ENCODE data around the gene SPTB. TPM values are rescaled to one million over a fixed set of nuclear protein-coding genes. Genes with fewer than 3 reads are reported as not detected.

Gene SPTB
- total RNA-seq, 1 donor from 2014 or later: 0.98 TPM

GRCh38 chr14:64753999-64754398, 125.7 kb downstream of the SPTB start:
- no peaks in the 10 kb centered on the region for H3K36me3 ChIP-seq
- peaks cover 17% of the 10 kb centered on the region for H3K4me1 ChIP-seq
- H3K27me3 ChIP-seq: no peaks in the 10 kb centered on the region
- no peak for TF ChIP-seq POLR2AphosphoS5 (IDR thresholded peaks at IDR 0.05; ENCODE audit: insufficient read depth in 1 of 2, low read depth in 1 of 2)
- no peak for TF ChIP-seq POLR2A (IDR thresholded peaks at IDR 0.05)
- no peak for TF ChIP-seq CTCF (IDR thresholded peaks at IDR 0.05)
- H3K4me3 ChIP-seq: no peak overlapping the region
- no peak overlapping the region for H3K27ac ChIP-seq
- no peaks in the 10 kb centered on the region for H3K9me3 ChIP-seq
- intact Hi-C loops (cut with DNase I): no loop called here
- no peak for DNase-seq (ENCODE audit: extremely low spot score in 2 of 2)

GRCh38 chr14:64753374-64753773, 126.3 kb downstream of the SPTB start:
- no peak for DNase-seq (ENCODE audit: extremely low spot score in 2 of 2)
- Histone ChIP-seq H3K4me3 (no peak overlapping the region), H3K27me3 (no peaks in the 10 kb centered on the region), H3K4me1 (peaks cover 10% of the 10 kb centered on the region), H3K27ac (no peak overlapping the region), H3K9me3 (no peaks in the 10 kb centered on the region), H3K36me3 (no peaks in the 10 kb centered on the region)
- intact Hi-C loops (cut with DNase I): no loop called here
- TF ChIP-seq POLR2A (IDR thresholded peaks at IDR 0.05): no peak
- no peak for TF ChIP-seq POLR2AphosphoS5 (IDR thresholded peaks at IDR 0.05; ENCODE audit: insufficient read depth in 1 of 2, low read depth in 1 of 2)
- TF ChIP-seq CTCF (IDR thresholded peaks at IDR 0.05): no peak

GRCh38 chr14:64752909-64753308, 126.8 kb downstream of the SPTB start:
- intact Hi-C loops (cut with DNase I): no loop called here

GRCh38 chr14:64748995-64749714, 130.6 kb downstream of the SPTB start:
- Histone ChIP-seq H3K4me1 (peaks cover 10% of the 10 kb centered on the region), H3K27me3 (no peaks in the 10 kb centered on the region), H3K36me3 (peaks cover 0 to 8% of the 10 kb centered on the region in 2 donors), H3K27ac (no peak overlapping the region), H3K4me3 (no peak overlapping the region), H3K9me3 (no peaks in the 10 kb centered on the region)
- no peak for DNase-seq (ENCODE audit: extremely low spot score in 2 of 2)
- intact Hi-C loops (cut with DNase I): no loop called here
- TF ChIP-seq CTCF (IDR thresholded peaks at IDR 0.05) (no peak), POLR2A (IDR thresholded peaks at IDR 0.05) (no peak), POLR2AphosphoS5 (IDR thresholded peaks at IDR 0.05; ENCODE audit: insufficient read depth in 1 of 2, low read depth in 1 of 2) (no peak)

More at GRCh38 chr14:64752909-64753308, 126.8 kb downstream of the SPTB start:
- no peak overlapping the region for H3K4me3 ChIP-seq
- H3K9me3 ChIP-seq: no peaks in the 10 kb centered on the region
- no peak for TF ChIP-seq CTCF (IDR thresholded peaks at IDR 0.05)
- TF ChIP-seq POLR2A (IDR thresholded peaks at IDR 0.05): no peak
- TF ChIP-seq POLR2AphosphoS5 (IDR thresholded peaks at IDR 0.05; ENCODE audit: insufficient read depth in 1 of 2, low read depth in 1 of 2): no peak
- H3K27ac ChIP-seq: no peak overlapping the region
- no peaks in the 10 kb centered on the region for H3K36me3 ChIP-seq
- H3K4me1 ChIP-seq: peaks cover 6% of the 10 kb centered on the region
- DNase-seq (ENCODE audit: extremely low spot score in 2 of 2): no peak
- H3K27me3 ChIP-seq: no peaks in the 10 kb centered on the region

GRCh38 chr14:64748521-64748920, 131.2 kb downstream of the SPTB start:
- Histone ChIP-seq H3K4me3 (no peak overlapping the region), H3K27me3 (no peaks in the 10 kb centered on the region), H3K27ac (no peak overlapping the region), H3K9me3 (no peaks in the 10 kb centered on the region), H3K4me1 (peaks cover 10% of the 10 kb centered on the region), H3K36me3 (peaks cover 0 to 14% of the 10 kb centered on the region in 2 donors)
- intact Hi-C loops (cut with DNase I): no loop called here
- TF ChIP-seq POLR2AphosphoS5 (IDR thresholded peaks at IDR 0.05; ENCODE audit: insufficient read depth in 1 of 2, low read depth in 1 of 2) (no peak), POLR2A (IDR thresholded peaks at IDR 0.05) (no peak), CTCF (IDR thresholded peaks at IDR 0.05) (no peak)
- DNase-seq (ENCODE audit: extremely low spot score in 2 of 2): no peak
